ENCODE results near the gene LDAH.

DNA sequence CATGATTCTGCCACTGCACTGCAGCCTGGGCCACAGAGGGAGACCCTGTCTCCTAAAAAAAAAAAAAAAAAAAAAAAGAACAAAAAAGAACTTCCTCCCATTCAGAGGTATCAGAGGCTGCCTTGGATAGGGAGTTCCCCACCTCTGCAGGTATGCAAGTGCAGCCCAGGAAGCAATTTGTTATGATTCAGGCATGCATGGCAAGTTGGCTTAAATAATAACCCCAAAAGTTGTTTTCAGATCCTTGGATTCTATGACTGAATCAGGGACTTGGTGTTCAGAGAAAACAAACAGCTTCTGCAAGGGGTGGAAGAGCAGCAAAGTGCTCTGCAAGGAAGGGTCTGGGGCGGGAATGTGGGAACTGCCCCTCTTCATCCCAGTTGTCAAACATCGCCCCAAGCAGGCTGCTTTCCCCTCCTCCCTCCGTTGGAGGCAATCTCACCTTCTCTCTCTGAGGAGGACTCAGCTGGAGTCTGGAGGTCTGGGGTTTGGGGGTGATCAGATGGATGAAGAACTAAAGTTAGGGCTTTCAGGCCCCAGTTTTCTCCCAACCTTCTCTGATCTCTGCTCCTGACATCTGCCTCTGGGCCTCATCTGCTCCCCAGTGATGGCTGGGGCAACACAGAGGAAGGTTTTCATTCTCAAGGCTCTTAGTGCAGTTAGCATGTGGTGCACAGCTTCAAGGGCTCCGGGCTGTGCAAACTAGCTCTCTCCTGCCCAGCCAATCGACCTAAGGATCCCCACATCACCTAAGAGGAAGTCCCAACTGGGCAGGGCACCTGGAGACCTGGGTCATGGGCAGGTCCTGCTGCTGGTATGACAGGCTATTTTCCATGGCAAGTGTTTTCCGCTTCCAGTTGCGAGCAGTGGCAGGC, 159.5 kb downstream of the LDAH start:
- no peak for TF ChIP-seq ZNF274 (IDR thresholded peaks at IDR 0.05; ENCODE audit: low read depth, low read length)
- no peak for TF ChIP-seq YY1 (IDR thresholded peaks at IDR 0.05; ENCODE audit: insufficient read depth, insufficient read length)
- TF ChIP-seq SUZ12 (IDR thresholded peaks at IDR 0.05; ENCODE audit: extremely low read depth, insufficient read depth, insufficient read length), result no peak

Data from NT2/D1 (cell line).